DLD1 (cell line): ENCODE measurements around the gene ACADS.
"Not testable (repeated sequence)": the region's sequence is repeated elsewhere in the genome, so short reads cannot be mapped to it uniquely, and the experiment has no call there.

Experiments used
- in situ Hi-C: cut with HindIII; loops from 2 replicates; pipeline ENCODE4 v1.10.0; 2017; ENCODE audit warnings: low sequenced_read_pairs

Gene ACADS

GRCh38 chr12:120726510-120726793, 826 bp downstream of the ACADS start:
- in situ Hi-C loops = no loop called here

- in situ Hi-C loops = no loop called here
These were observed 1.3 kb downstream of the ACADS start for GRCh38 chr12:120726961-120727360.

GRCh38 chr12:120732198-120732597, 6.6 kb downstream of the ACADS start:
- in situ Hi-C loops = not testable (repeated sequence)

- in situ Hi-C loops = no loop called here
These were observed 7.9 kb downstream of the ACADS start for GRCh38 chr12:120733574-120733973.

- in situ Hi-C loops = no loop called here
These were observed 8.6 kb downstream of the ACADS start for GRCh38 chr12:120734210-120734609.

GRCh38 chr12:120735181-120735580, 9.6 kb downstream of the ACADS start:
- in situ Hi-C loops = no loop called here

GRCh38 chr12:120736404-120737331, 11.0 kb downstream of the ACADS start:
- in situ Hi-C loops = no loop called here

GRCh38 chr12:120737557-120738251, 12.1 kb downstream of the ACADS start:
- in situ Hi-C loops = no loop called here

- in situ Hi-C loops = no loop called here
These were observed 12.8 kb downstream of the ACADS start for GRCh38 chr12:120738252-120739030.

GRCh38 chr12:120739031-120739762, 13.6 kb downstream of the ACADS start:
- in situ Hi-C loops = no loop called here

- in situ Hi-C loops = no loop called here
These were observed 14.4 kb downstream of the ACADS start for GRCh38 chr12:120739821-120740613.

GRCh38 chr12:120740871-120741270, 15.2 kb downstream of the ACADS start:
- in situ Hi-C loops = no loop called here

- in situ Hi-C loops = no loop called here
These were observed 16.1 kb downstream of the ACADS start for GRCh38 chr12:120741476-120742421.

- in situ Hi-C loops = no loop called here
These were observed 19.4 kb downstream of the ACADS start for GRCh38 chr12:120744922-120745493.

- in situ Hi-C loops = no loop called here
These were observed 22.6 kb downstream of the ACADS start for GRCh38 chr12:120748242-120748641.

- in situ Hi-C loops = no loop called here
These were observed 23.6 kb downstream of the ACADS start for GRCh38 chr12:120749256-120749655.

GRCh38 chr12:120750806-120751205, 25.2 kb downstream of the ACADS start:
- in situ Hi-C loops = no loop called here

- in situ Hi-C loops = no loop called here
These were observed 25.8 kb downstream of the ACADS start for GRCh38 chr12:120751389-120751788.

- in situ Hi-C loops = no loop called here
These were observed 29.2 kb downstream of the ACADS start for GRCh38 chr12:120754792-120755191.
